D721Med (cell line): ENCODE results near the gene GDPGP1.

Experiments used
- DNase-seq: peaks from one replicate; pipeline ENCODE4 v3.0.0; 2011; ENCODE audit warnings: low spot score; ENCODE audit not compliant: insufficient read length
- FAIRE-seq: peaks from 2 replicates; lab custom pipeline; 2011; peaks lifted over from hg19 to GRCh38; lab: Jason Lieb, UNC
- CTCF ChIP-seq: IDR thresholded peaks from 2 replicates; pipeline ENCODE4 v1.5.1; 2012; ENCODE audit warnings: mild to moderate bottlenecking, control low read depth; ENCODE audit not compliant: insufficient read depth; ENCODE audit errors: missing control alignments

Gene GDPGP1

DNA sequence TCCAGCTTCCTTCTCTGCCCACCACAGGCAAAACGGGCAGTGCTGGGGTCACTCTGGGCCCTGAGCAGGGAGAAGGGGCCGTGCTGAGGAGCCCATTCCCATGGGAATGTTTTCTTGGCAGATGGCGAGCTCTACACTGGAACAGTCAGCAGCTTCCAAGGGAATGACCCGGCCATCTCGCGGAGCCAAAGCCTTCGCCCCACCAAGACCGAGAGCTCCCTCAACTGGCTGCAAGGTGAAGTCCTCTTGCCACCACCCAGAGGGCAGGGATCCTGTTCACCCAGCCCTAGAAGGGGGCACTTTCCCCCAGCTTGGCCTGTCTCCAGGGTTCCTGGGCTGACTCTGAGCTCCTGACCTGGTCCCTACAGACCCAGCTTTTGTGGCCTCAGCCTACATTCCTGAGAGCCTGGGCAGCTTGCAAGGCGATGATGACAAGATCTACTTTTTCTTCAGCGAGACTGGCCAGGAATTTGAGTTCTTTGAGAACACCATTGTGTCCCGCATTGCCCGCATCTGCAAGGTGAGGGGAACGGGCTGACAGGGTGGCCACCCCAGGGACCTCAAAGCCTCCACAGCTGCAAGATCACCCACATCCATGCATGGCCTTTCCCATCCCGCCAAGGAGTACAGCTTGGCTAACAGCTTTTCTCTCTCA lies 12.6 kb upstream of the GDPGP1 start:
- TF ChIP-seq CTCF, result peak; percentile 86
- no peak for FAIRE-seq
- peak; percentile 93 for DNase-seq

GRCh38 chr15:90222547-90222946 lies 11.5 kb upstream of the GDPGP1 start:
- DNase-seq, result no peak
- no peak for FAIRE-seq

GRCh38 chr15:90223441-90224165 lies 10.4 kb upstream of the GDPGP1 start:
- DNase-seq (no peak), FAIRE-seq (no peak)
- TF ChIP-seq CTCF, result no peak

More at GRCh38 chr15:90222547-90222946, 11.5 kb upstream of the GDPGP1 start:
- TF ChIP-seq CTCF, result no peak

GRCh38 chr15:90225047-90225446 lies 9.0 kb upstream of the GDPGP1 start:
- no peak for DNase-seq
- TF ChIP-seq CTCF, result no peak
- FAIRE-seq, result no peak

DNA sequence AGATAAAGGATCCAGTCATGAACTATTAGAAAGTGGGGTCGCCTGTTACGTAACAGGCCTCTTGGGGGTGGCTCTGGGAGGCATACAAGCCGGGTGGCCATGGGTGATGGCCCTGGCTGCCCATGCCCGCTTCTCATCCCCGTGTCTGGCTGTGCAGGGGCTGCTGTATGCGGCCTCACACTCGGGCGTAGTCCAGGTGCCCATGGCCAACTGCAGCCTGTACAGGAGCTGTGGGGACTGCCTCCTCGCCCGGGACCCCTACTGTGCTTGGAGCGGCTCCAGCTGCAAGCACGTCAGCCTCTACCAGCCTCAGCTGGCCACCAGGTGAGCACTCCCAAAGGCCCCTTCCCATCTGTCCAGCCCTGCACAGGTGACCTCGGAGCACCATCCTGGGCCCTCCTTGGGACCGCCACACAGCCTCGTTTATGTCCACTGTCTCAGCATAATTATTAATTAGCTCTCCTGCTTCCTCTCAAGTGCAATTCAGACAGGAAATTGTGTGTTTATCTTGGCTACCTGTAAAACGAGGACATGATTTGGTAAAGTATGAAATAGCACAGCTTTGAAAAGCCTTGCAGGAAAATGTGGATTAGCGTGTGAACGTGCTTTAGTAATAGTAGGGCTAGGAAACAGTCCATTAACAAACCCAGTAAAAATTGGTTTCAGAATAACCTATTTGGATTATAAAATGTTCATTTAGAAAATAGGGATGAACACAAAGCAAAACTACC lies 8.3 kb upstream of the GDPGP1 start:
- DNase-seq (no peak), FAIRE-seq (no peak)
- TF ChIP-seq CTCF, result no peak

DNA sequence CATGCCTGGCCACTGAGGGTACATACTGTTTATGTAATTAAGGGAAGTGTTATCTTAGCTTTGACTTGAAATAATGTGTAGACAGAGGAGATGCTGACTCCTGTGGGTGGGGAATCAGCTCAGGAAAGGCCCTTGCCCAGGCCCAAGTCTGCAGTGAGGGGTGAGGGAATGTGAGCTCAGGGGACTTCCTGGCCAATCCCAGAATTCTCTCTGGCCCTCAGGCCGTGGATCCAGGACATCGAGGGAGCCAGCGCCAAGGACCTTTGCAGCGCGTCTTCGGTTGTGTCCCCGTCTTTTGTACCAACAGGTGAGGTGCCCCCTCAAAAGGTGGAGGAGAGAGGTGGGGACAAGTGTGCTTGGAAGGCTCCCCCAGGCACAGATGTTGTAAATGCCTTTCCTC lies 6.7 kb upstream of the GDPGP1 start:
- no peak for DNase-seq
- TF ChIP-seq CTCF, result no peak
- FAIRE-seq, result no peak
